K562 (cell line): ENCODE data around the gene STARD13. TPM values are rescaled to one million over a fixed set of nuclear protein-coding genes. Genes with fewer than 3 reads are reported as not detected.

ENCODE experiments used
- ATAC-seq: fragments of 200-7000 bp; cut with Tn5 transposase; 3 replicates; pipeline ENCODE4 v1.9.1; 2020; ENCODE audit warnings: moderate library complexity
- BruUV-seq: library from RNA; stranded (reverse); fragments of 400-500 nt; replicated peaks from 2 replicates; lab custom pipeline; 2021; lab: Mats Ljungman, UMichigan
- CTCF ChIA-PET: fragments of 300-600 bp; formaldehyde crosslinking; extraction: SDS; loops from one replicate; lab custom pipeline; 2021; ENCODE audit warnings: low intra/inter-chr PET ratio; lab: Yijun Ruan, JAX
- POLR2A ChIA-PET: fragments of 300-600, 350-650 bp; sonication (Branson Sonifier 250); formaldehyde crosslinking; extraction: SDS; loops from one replicate; lab custom pipeline; 2021; ENCODE audit warnings: antibody characterized with exemption, inconsistent platforms; lab: Yijun Ruan, JAX
- DNase-seq, 4 experiments: peaks; one replicate each; pipeline versions ENCODE4 v3.0.0 to v3.0.0-alpha.2; 2011 to 2018; ENCODE audit warnings: low spot score in 3 of 4, mixed read lengths in 3 of 4; ENCODE audit errors: extremely low read depth in 1 of 4
- FAIRE-seq: peaks from 2 replicates; lab custom pipeline; 2011; peaks lifted over from hg19 to GRCh38; lab: Jason Lieb, UNC
- H2AFZ ChIP-seq: 2 replicates; pipeline ENCODE4 v1.6.0; 2011; ENCODE audit warnings: low read depth, low read length, control low read depth, inconsistent platforms
- H3K27ac ChIP-seq: fragments of 200-600 bp; 3 replicates; pipeline ENCODE4 v1.8.0; 2011; ENCODE audit warnings: low read depth, mild to moderate bottlenecking, control low read depth, inconsistent platforms, low read length, moderate library complexity, mixed read lengths; ENCODE audit errors: extremely low read depth
- H3K27me3 ChIP-seq, 2 experiments: fragments of 300-600 bp in 1 of 2; 2 replicates in 1 of 2; 3 replicates in 1 of 2; pipeline versions ENCODE4 v1.6.0 to v1.8.0; 2011; ENCODE audit warnings: inconsistent platforms in 2 of 2, low read length in 2 of 2, mild to moderate bottlenecking in 1 of 2, mixed read lengths in 1 of 2, moderate library complexity in 1 of 2; ENCODE audit not compliant: control insufficient read depth in 2 of 2, insufficient read depth in 2 of 2
- H3K36me3 ChIP-seq: fragments of 300-600 bp; 3 replicates; pipeline ENCODE4 v1.8.0; 2011; ENCODE audit warnings: mild to moderate bottlenecking, low read length, inconsistent platforms; ENCODE audit not compliant: control insufficient read depth, insufficient read depth
- H3K4me1 ChIP-seq, 2 experiments: fragments of 200-600 bp in 1 of 2; replicated peaks in 1 of 2; 2 replicates in 1 of 2; 3 replicates in 1 of 2; pipeline versions ENCODE4 v1.5.1 to v1.8.0; 2011; ENCODE audit warnings: inconsistent platforms in 2 of 2, low read length in 2 of 2, mild to moderate bottlenecking in 1 of 2, mixed read lengths in 1 of 2, moderate library complexity in 1 of 2; ENCODE audit not compliant: control insufficient read depth in 2 of 2, insufficient read depth in 2 of 2
- H3K4me2 ChIP-seq: 2 replicates; pipeline ENCODE4 v1.6.1; 2011; ENCODE audit warnings: low read length, control low read depth, inconsistent platforms, mixed read lengths; ENCODE audit not compliant: insufficient read depth
- H3K4me3 ChIP-seq: fragments of 200-600 bp; sonication (generic), shearing (Covaris generic); 2 replicates; pipeline ENCODE4 v1.5.1; 2016; ENCODE audit warnings: control low read depth, inconsistent platforms
- H3K79me2 ChIP-seq: fragments of 200-600 bp; 3 replicates; pipeline ENCODE4 v1.8.0; 2011; ENCODE audit warnings: low read length, inconsistent platforms; ENCODE audit not compliant: control insufficient read depth, insufficient read depth
- H3K9ac ChIP-seq, 2 experiments: 2 replicates each; pipeline versions ENCODE4 v1.6.0 to v1.6.1; 2011; ENCODE audit warnings: low read depth in 2 of 2, low read length in 2 of 2, control low read depth in 1 of 2, inconsistent platforms in 1 of 2, mild to moderate bottlenecking in 1 of 2, mixed read lengths in 1 of 2; ENCODE audit not compliant: insufficient read depth in 1 of 2
- H3K9me1 ChIP-seq: one replicate; pipeline ENCODE4 v1.6.0; 2011; ENCODE audit warnings: inconsistent platforms, mild to moderate bottlenecking, low read length, moderate library complexity; ENCODE audit not compliant: control insufficient read depth, insufficient read depth
- H3K9me3 ChIP-seq: replicated peaks from 2 replicates; pipeline ENCODE4 v1.5.1; 2011; ENCODE audit warnings: low read depth, low read length, inconsistent platforms; ENCODE audit not compliant: control insufficient read depth, insufficient read depth
- H4K20me1 ChIP-seq: replicated peaks from 2 replicates; pipeline ENCODE4 v1.6.1; 2011; ENCODE audit warnings: low read length, inconsistent platforms, mixed read lengths; ENCODE audit not compliant: control insufficient read depth, insufficient read depth
- BRCA1 ChIP-seq, 2 experiments: fragments of 450-650 bp in 1 of 2; sonication (generic) in 1 of 2; formaldehyde crosslinking in 1 of 2; IDR thresholded peaks; 2 replicates each; pipeline versions ENCODE4 v1.5.0 to v1.6.1; 2017 to 2020; ENCODE audit warnings: mild to moderate bottlenecking in 1 of 2, missing genetic modification reagents in 1 of 2
- CREBBP ChIP-seq: IDR thresholded peaks from one replicate; pipeline ENCODE4 v1.6.1; 2012; ENCODE audit warnings: low read depth, mild to moderate bottlenecking, control low read depth, inconsistent platforms, low read length
- LARP7 ChIP-seq: fragments of 450-650 bp; IDR thresholded peaks from 2 replicates; pipeline ENCODE4 v1.6.1; 2016
- MYC ChIP-seq, 2 experiments: fragments of 250-450 bp in 1 of 2; sonication (Bioruptor Pico) in 1 of 2; IDR thresholded peaks; 2 replicates each; pipeline versions ENCODE4 v1.5.1 to v1.6.1; 2012 to 2021; ENCODE audit warnings: low read depth in 2 of 2, borderline replicate concordance in 1 of 2, improper control_type of control experiment in 1 of 2, low read length in 1 of 2, mild to moderate bottlenecking in 1 of 2, moderate library complexity in 1 of 2
- NELFE ChIP-seq: IDR thresholded peaks from 2 replicates; pipeline ENCODE4 v1.6.1; 2011; ENCODE audit warnings: mild to moderate bottlenecking; ENCODE audit not compliant: insufficient read depth, insufficient read length
- SIX5 ChIP-seq, 2 experiments: IDR thresholded peaks; 2 replicates each; pipeline ENCODE4 v1.6.1; 2011; ENCODE audit warnings: low read length in 2 of 2, borderline replicate concordance in 1 of 2, low read depth in 1 of 2, mild to moderate bottlenecking in 1 of 2, moderate library complexity in 1 of 2; ENCODE audit not compliant: insufficient read depth in 1 of 2
- ZBED1 ChIP-seq: IDR thresholded peaks from 2 replicates; pipeline ENCODE4 v1.6.1; 2014
- ZNF174 ChIP-seq: fragments of 250-450 bp; sonication (Bioruptor Pico); IDR thresholded peaks from 2 replicates; pipeline ENCODE4 v1.4.0; 2020; ENCODE audit warnings: mild to moderate bottlenecking
- ZNF197 ChIP-seq: fragments of 200-800 bp; sonication (Bioruptor generic); IDR thresholded peaks from 2 replicates; pipeline ENCODE4 v1.6.1; 2016; ENCODE audit warnings: low read depth, missing genetic modification characterization, missing compliant biosample characterization
- ZNF551 ChIP-seq: fragments of 250-450 bp; sonication (Bioruptor Pico); IDR thresholded peaks from 2 replicates; pipeline ENCODE4 v1.5.0; 2021; ENCODE audit warnings: mild to moderate bottlenecking, moderate library complexity
- WGBS: fragments of 100-300 bp; shearing (Covaris generic); methylation state at CpG from one replicate; pipeline ENCODE4 v1.1.6; 2016; ENCODE audit warnings: low coverage, mixed read lengths; ENCODE audit not compliant: insufficient coverage; ENCODE audit errors: missing lambda C conversion rate; 5-methylcytosine and 5-hydroxymethylcytosine counted together
- in situ Hi-C: fragments of 300-500 bp; cut with MboI; formaldehyde crosslinking; loops from 4 replicates; pipeline ENCODE4 v1.15.0; 2018; ENCODE audit warnings: inconsistent platforms, mixed read lengths
- intact Hi-C: fragments of 100-400 bp; cut with micrococcal nuclease; formaldehyde crosslinking; loops from 2 replicates; pipeline ENCODE4 v1.14.2; 2022
- polyA plus RNA-seq, 8 experiments: library from polyadenylated mRNA; depleted of rRNA in 4 of 8; stranded (reverse) in 5 of 8; unstranded in 3 of 8; fragments of >200 nt; fragmentation: Nextera tagmentation in 2 of 8; fragmentation: Illumina TruSeq in 1 of 8; extraction: Ambion mirVana in 2 of 8; extraction: Trizol in 1 of 8; gene quantifications; 2 replicates each; pipeline versions ENCODE4 v1.2.1 to v1.2.3, GENCODE V29; 2011 to 2014; ENCODE audit warnings: inconsistent platforms in 1 of 8, missing spikeins in 1 of 8
- total RNA-seq, 7 experiments: library from RNA; depleted of rRNA in 6 of 7; stranded (reverse); fragments of >200 nt in 6 of 7; fragmentation: Illumina TruSeq in 2 of 7; extraction: Trizol in 2 of 7; gene quantifications; 2 replicates each; pipeline versions ENCODE4 v1.2.1 to v1.2.3, GENCODE V29; 2011 to 2021; ENCODE audit warnings: low replicate concordance in 1 of 7
- TF ChIP-seq, protein P1 (sequence below): fragments of 450-650 bp; IDR thresholded peaks from 2 replicates; pipeline ENCODE4 v1.6.1; 2016; ENCODE audit warnings: mild to moderate bottlenecking, moderate library complexity
- TF ChIP-seq, protein P2 (sequence below): fragments of 250-450 bp; sonication (Bioruptor Pico); IDR thresholded peaks from 2 replicates; pipeline ENCODE4 v1.6.1; 2021; ENCODE audit warnings: mild to moderate bottlenecking

Gene STARD13
- total and polyA plus RNA-seq, 9 of the 15 experiments (the other 6 are each of a cell fraction or from before 2014, with no cell fraction given): 0.11 TPM; not detected in 8

DNA sequence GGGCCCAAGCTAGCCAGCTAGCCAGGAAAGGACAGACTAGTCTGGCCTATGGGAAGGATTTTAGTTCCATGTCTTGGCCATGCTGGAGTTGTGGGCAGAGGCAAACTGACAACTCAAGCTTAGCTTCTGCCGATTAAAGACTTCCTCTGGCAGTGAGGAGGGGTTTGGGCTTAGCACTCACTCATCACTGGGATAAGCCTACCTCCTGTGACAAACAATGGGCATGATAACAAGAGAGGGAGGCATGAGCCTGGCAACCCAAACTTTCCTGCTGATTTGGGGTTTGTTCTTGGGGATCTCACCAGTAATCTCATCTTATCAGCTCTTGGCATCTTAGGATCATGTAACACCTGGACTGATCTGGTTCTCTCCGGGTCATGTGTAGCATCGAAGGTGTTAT is 185.7 kb downstream of the STARD13 start:
- ChIA-PET CTCF (no interaction called here), POLR2A (no interaction called here)
- DNase-seq: no peak
- no peak overlapping the region for H2AFZ ChIP-seq
- intact Hi-C loops (no loop called here), in situ Hi-C loops (no loop called here)
- 0% methylated on average over 3 of the region's 3 CpGs for WGBS
- H3K4me1 ChIP-seq: no peaks in the 10 kb centered on the region
- no peak overlapping the region for H3K27ac ChIP-seq
- H4K20me1 ChIP-seq: no peaks in the 10 kb centered on the region
- no peaks in the 10 kb centered on the region for H3K9me3 ChIP-seq
- H3K79me2 ChIP-seq: no peaks in the 10 kb centered on the region
- no peak overlapping the region for H3K4me3 ChIP-seq
- no peak overlapping the region for H3K9ac ChIP-seq
- FAIRE-seq: no peak
- H3K36me3 ChIP-seq: no peaks in the 10 kb centered on the region
- no TSS peak for BruUV-seq
- no peak overlapping the region for H3K4me2 ChIP-seq
- H3K27me3 ChIP-seq: no peaks in the 10 kb centered on the region
- no peak for ATAC-seq
- no peaks in the 10 kb centered on the region for H3K9me1 ChIP-seq
- no peak for TF ChIP-seq NELFE
- TF ChIP-seq, protein P1, sequence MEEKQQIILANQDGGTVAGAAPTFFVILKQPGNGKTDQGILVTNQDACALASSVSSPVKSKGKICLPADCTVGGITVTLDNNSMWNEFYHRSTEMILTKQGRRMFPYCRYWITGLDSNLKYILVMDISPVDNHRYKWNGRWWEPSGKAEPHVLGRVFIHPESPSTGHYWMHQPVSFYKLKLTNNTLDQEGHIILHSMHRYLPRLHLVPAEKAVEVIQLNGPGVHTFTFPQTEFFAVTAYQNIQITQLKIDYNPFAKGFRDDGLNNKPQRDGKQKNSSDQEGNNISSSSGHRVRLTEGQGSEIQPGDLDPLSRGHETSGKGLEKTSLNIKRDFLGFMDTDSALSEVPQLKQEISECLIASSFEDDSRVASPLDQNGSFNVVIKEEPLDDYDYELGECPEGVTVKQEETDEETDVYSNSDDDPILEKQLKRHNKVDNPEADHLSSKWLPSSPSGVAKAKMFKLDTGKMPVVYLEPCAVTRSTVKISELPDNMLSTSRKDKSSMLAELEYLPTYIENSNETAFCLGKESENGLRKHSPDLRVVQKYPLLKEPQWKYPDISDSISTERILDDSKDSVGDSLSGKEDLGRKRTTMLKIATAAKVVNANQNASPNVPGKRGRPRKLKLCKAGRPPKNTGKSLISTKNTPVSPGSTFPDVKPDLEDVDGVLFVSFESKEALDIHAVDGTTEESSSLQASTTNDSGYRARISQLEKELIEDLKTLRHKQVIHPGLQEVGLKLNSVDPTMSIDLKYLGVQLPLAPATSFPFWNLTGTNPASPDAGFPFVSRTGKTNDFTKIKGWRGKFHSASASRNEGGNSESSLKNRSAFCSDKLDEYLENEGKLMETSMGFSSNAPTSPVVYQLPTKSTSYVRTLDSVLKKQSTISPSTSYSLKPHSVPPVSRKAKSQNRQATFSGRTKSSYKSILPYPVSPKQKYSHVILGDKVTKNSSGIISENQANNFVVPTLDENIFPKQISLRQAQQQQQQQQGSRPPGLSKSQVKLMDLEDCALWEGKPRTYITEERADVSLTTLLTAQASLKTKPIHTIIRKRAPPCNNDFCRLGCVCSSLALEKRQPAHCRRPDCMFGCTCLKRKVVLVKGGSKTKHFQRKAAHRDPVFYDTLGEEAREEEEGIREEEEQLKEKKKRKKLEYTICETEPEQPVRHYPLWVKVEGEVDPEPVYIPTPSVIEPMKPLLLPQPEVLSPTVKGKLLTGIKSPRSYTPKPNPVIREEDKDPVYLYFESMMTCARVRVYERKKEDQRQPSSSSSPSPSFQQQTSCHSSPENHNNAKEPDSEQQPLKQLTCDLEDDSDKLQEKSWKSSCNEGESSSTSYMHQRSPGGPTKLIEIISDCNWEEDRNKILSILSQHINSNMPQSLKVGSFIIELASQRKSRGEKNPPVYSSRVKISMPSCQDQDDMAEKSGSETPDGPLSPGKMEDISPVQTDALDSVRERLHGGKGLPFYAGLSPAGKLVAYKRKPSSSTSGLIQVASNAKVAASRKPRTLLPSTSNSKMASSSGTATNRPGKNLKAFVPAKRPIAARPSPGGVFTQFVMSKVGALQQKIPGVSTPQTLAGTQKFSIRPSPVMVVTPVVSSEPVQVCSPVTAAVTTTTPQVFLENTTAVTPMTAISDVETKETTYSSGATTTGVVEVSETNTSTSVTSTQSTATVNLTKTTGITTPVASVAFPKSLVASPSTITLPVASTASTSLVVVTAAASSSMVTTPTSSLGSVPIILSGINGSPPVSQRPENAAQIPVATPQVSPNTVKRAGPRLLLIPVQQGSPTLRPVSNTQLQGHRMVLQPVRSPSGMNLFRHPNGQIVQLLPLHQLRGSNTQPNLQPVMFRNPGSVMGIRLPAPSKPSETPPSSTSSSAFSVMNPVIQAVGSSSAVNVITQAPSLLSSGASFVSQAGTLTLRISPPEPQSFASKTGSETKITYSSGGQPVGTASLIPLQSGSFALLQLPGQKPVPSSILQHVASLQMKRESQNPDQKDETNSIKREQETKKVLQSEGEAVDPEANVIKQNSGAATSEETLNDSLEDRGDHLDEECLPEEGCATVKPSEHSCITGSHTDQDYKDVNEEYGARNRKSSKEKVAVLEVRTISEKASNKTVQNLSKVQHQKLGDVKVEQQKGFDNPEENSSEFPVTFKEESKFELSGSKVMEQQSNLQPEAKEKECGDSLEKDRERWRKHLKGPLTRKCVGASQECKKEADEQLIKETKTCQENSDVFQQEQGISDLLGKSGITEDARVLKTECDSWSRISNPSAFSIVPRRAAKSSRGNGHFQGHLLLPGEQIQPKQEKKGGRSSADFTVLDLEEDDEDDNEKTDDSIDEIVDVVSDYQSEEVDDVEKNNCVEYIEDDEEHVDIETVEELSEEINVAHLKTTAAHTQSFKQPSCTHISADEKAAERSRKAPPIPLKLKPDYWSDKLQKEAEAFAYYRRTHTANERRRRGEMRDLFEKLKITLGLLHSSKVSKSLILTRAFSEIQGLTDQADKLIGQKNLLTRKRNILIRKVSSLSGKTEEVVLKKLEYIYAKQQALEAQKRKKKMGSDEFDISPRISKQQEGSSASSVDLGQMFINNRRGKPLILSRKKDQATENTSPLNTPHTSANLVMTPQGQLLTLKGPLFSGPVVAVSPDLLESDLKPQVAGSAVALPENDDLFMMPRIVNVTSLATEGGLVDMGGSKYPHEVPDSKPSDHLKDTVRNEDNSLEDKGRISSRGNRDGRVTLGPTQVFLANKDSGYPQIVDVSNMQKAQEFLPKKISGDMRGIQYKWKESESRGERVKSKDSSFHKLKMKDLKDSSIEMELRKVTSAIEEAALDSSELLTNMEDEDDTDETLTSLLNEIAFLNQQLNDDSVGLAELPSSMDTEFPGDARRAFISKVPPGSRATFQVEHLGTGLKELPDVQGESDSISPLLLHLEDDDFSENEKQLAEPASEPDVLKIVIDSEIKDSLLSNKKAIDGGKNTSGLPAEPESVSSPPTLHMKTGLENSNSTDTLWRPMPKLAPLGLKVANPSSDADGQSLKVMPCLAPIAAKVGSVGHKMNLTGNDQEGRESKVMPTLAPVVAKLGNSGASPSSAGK: no peak
- TF ChIP-seq MYC (IDR thresholded peaks at IDR 0.05; ENCODE audit: low read depth, low read length): no peak
- TF ChIP-seq MYC (CRISPR knock-in tag; IDR thresholded peaks at IDR 0.05; ENCODE audit: borderline replicate concordance, low read depth): no peak
- no peak for TF ChIP-seq BRCA1 (IDR thresholded peaks at IDR 0.05)
- no peak for TF ChIP-seq BRCA1 (CRISPR knock-in tag; IDR thresholded peaks at IDR 0.05)
- TF ChIP-seq ZNF197 (CRISPR knock-in tag): no peak
- no peak for TF ChIP-seq ZNF551 (CRISPR knock-in tag)
- no peak for TF ChIP-seq ZNF174 (CRISPR knock-in tag)
- no peak for TF ChIP-seq SIX5 (IDR thresholded peaks at IDR 0.05; ENCODE audit: borderline replicate concordance in 1 of 2, insufficient read depth in 1 of 2, low read depth in 1 of 2, low read length in 2 of 2)
- no peak for TF ChIP-seq CREBBP
- TF ChIP-seq LARP7: no peak
- no peak for TF ChIP-seq ZBED1
- TF ChIP-seq, protein P2, sequence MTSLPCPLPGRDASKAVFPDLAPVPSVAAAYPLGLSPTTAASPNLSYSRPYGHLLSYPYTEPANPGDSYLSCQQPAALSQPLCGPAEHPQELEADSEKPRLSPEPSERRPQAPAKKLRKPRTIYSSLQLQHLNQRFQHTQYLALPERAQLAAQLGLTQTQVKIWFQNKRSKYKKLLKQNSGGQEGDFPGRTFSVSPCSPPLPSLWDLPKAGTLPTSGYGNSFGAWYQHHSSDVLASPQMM: no peak
